Measurements from ENCODE around the gene FUT9. TPM values are rescaled to one million over a fixed set of nuclear protein-coding genes. Genes with fewer than 3 reads are reported as not detected.

Gene FUT9
- total RNA-seq, 1 experiment from 2014 or later: not detected

DNA sequence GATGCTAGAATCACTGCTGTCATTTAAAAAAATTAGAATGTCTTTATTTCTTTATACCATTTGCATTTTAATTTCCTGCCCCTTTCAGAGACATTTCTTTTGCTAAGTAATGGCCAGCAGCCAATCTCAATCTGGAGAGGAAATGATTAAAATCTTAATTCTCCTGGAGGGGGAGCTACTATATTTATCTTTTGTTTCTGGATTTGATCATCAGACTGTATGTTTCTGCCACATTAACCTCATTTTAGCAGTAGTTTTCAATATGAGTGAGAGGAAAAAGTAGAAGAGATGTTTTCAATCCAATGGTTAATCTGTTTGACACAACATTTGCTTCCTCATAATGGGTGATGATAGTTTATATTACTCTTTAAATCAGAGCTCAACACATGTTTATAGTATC is 138.0 kb downstream of the FUT9 start:
- in situ Hi-C loops (cut with HindIII; ENCODE audit: low pct_unique_long_range_greater_than_20kb, low sequenced_read_pairs) (no loop called here), intact Hi-C loops (cut with micrococcal nuclease; ENCODE audit: unreplicated experiment) (no loop called here)
- Histone ChIP-seq H3K4me3 (ENCODE audit: low read depth in 2 of 2, low read length in 2 of 2) (no peak overlapping the region), H3K27me3 (ENCODE audit: control insufficient read depth, insufficient read depth, low read length) (no peaks in the 10 kb centered on the region), H3K36me3 (ENCODE audit: control insufficient read depth, insufficient read depth, low read length) (no peaks in the 10 kb centered on the region), H3K9me3 (ENCODE audit: control insufficient read depth, insufficient read depth, low read depth, low read length) (no peaks in the 10 kb centered on the region), H3K4me1 (ENCODE audit: control insufficient read depth, insufficient read depth, low read length) (no peaks in the 10 kb centered on the region), H3K27ac (ENCODE audit: low read length) (no peak overlapping the region)
- ATAC-seq (no peak), DNase-seq (ENCODE audit: low read depth, low spot score) (no peak)
- no peak for TF ChIP-seq TCF7L2 (IDR thresholded peaks at IDR 0.05; ENCODE audit: low read depth, low read length)
- TF ChIP-seq, protein P1, sequence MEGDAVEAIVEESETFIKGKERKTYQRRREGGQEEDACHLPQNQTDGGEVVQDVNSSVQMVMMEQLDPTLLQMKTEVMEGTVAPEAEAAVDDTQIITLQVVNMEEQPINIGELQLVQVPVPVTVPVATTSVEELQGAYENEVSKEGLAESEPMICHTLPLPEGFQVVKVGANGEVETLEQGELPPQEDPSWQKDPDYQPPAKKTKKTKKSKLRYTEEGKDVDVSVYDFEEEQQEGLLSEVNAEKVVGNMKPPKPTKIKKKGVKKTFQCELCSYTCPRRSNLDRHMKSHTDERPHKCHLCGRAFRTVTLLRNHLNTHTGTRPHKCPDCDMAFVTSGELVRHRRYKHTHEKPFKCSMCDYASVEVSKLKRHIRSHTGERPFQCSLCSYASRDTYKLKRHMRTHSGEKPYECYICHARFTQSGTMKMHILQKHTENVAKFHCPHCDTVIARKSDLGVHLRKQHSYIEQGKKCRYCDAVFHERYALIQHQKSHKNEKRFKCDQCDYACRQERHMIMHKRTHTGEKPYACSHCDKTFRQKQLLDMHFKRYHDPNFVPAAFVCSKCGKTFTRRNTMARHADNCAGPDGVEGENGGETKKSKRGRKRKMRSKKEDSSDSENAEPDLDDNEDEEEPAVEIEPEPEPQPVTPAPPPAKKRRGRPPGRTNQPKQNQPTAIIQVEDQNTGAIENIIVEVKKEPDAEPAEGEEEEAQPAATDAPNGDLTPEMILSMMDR (IDR thresholded peaks at IDR 0.05): no peak
- TF ChIP-seq, protein P2, sequence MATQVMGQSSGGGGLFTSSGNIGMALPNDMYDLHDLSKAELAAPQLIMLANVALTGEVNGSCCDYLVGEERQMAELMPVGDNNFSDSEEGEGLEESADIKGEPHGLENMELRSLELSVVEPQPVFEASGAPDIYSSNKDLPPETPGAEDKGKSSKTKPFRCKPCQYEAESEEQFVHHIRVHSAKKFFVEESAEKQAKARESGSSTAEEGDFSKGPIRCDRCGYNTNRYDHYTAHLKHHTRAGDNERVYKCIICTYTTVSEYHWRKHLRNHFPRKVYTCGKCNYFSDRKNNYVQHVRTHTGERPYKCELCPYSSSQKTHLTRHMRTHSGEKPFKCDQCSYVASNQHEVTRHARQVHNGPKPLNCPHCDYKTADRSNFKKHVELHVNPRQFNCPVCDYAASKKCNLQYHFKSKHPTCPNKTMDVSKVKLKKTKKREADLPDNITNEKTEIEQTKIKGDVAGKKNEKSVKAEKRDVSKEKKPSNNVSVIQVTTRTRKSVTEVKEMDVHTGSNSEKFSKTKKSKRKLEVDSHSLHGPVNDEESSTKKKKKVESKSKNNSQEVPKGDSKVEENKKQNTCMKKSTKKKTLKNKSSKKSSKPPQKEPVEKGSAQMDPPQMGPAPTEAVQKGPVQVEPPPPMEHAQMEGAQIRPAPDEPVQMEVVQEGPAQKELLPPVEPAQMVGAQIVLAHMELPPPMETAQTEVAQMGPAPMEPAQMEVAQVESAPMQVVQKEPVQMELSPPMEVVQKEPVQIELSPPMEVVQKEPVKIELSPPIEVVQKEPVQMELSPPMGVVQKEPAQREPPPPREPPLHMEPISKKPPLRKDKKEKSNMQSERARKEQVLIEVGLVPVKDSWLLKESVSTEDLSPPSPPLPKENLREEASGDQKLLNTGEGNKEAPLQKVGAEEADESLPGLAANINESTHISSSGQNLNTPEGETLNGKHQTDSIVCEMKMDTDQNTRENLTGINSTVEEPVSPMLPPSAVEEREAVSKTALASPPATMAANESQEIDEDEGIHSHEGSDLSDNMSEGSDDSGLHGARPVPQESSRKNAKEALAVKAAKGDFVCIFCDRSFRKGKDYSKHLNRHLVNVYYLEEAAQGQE (IDR thresholded peaks at IDR 0.05; ENCODE audit: insufficient read depth in 1 of 2, low read depth in 2 of 2, low read length in 1 of 2): no peak
- TF ChIP-seq POLR2AphosphoS5 (IDR thresholded peaks at IDR 0.05; ENCODE audit: low read depth, low read length): no peak
- TF ChIP-seq SIN3A (IDR thresholded peaks at IDR 0.05; ENCODE audit: borderline replicate concordance, insufficient read depth, low read depth, low read length): no peak
- POLR2A ChIA-PET: interaction anchor here (0.7 kb wide), 1 partner anchor 9 kb away, joined by 5 read pairs; no protein-coding TSS in a partner anchor
- no TSS peak for BruUV-seq (replicated peaks)
- CTCF ChIA-PET: no interaction called here

DNA sequence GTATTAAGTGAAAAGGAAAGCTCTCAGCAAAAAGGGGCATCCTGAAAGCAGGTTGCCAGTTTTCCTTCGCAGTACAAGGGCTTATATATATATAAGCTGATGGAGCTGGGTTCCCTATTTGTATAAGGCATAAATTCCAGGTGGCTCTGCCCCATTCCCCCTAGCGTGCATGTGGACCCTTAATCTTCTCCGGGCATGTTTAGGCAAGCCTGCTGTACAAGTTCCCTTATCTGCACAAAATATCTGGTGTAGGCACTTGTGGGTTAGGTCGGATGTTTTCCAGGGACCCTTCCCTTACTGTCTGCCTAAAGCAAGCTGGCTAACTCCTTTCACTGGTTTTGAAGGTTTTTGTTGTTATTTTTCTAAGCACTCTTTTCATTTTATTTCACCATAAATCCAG is 140.7 kb downstream of the FUT9 start:
- CTCF ChIA-PET: no interaction called here
- POLR2A ChIA-PET: no interaction called here
- in situ Hi-C loops (cut with HindIII; ENCODE audit: low pct_unique_long_range_greater_than_20kb, low sequenced_read_pairs): no loop called here

More for the DNA sequence above, 140.7 kb downstream of the FUT9 start:
- no peak for ATAC-seq
- TF ChIP-seq, protein P2 (IDR thresholded peaks at IDR 0.05; ENCODE audit: insufficient read depth in 1 of 2, low read depth in 2 of 2, low read length in 1 of 2): no peak
- TF ChIP-seq POLR2AphosphoS5 (IDR thresholded peaks at IDR 0.05; ENCODE audit: low read depth, low read length) (no peak), SIN3A (IDR thresholded peaks at IDR 0.05; ENCODE audit: borderline replicate concordance, insufficient read depth, low read depth, low read length) (no peak), TCF7L2 (IDR thresholded peaks at IDR 0.05; ENCODE audit: low read depth, low read length) (no peak)
- TF ChIP-seq, protein P1 (IDR thresholded peaks at IDR 0.05): no peak
- H3K36me3 ChIP-seq (ENCODE audit: control insufficient read depth, insufficient read depth, low read length): no peaks in the 10 kb centered on the region
- no peak for DNase-seq (ENCODE audit: low read depth, low spot score)
- H3K27me3 ChIP-seq (ENCODE audit: control insufficient read depth, insufficient read depth, low read length): no peaks in the 10 kb centered on the region
- no peaks in the 10 kb centered on the region for H3K9me3 ChIP-seq (ENCODE audit: control insufficient read depth, insufficient read depth, low read depth, low read length)
- intact Hi-C loops (cut with micrococcal nuclease; ENCODE audit: unreplicated experiment): no loop called here
- H3K4me3 ChIP-seq (ENCODE audit: low read depth in 2 of 2, low read length in 2 of 2): no peak overlapping the region
- no TSS peak for BruUV-seq (replicated peaks)
- no peaks in the 10 kb centered on the region for H3K4me1 ChIP-seq (ENCODE audit: control insufficient read depth, insufficient read depth, low read length)
- H3K27ac ChIP-seq (ENCODE audit: low read length): no peak overlapping the region

Data from Panc1 (cell line).